Keratinocyte (primary cell): ENCODE results near the gene INPP4B.

Experiments
- CTCF ChIP-seq, 3 experiments: IDR thresholded peaks in 1 of 3; conservative IDR thresholded peaks in 1 of 3; optimal IDR thresholded peaks in 1 of 3; 2 replicates in 2 of 3; 3 replicates in 1 of 3; pipeline versions ENCODE3 to v1.5.1; 2011; ENCODE audit warnings: low read length in 3 of 3, mild to moderate bottlenecking in 3 of 3, moderate library complexity in 2 of 3, control low read depth in 1 of 3, inconsistent platforms in 1 of 3; ENCODE audit not compliant: insufficient read depth in 2 of 3; ENCODE audit errors: extremely low read depth in 1 of 3
- EZH2 ChIP-seq: IDR thresholded peaks from one replicate; pipeline ENCODE4 v1.6.1; 2012; ENCODE audit warnings: inconsistent platforms, mild to moderate bottlenecking, low read length, moderate library complexity

GRCh38 chr4:142044271-142044670 lies 801.8 kb downstream of the INPP4B start:
- TF ChIP-seq CTCF (optimal IDR thresholded peaks at IDR 0.05 in 1 of 3, IDR thresholded peaks at IDR 0.05 in 1 of 3, conservative IDR thresholded peaks at IDR 0.05 in 1 of 3; ENCODE audit: extremely low read depth in 1 of 3, insufficient read depth in 2 of 3, low read length in 3 of 3) (no peak), EZH2 (no peak)
